SHP77 treated with DMSO at 0.1 percent for 48 hours (cell line): ENCODE measurements around the gene OR51B2.
"Not testable (repeated sequence)": the region's sequence is repeated elsewhere in the genome, so short reads cannot be mapped to it uniquely, and the experiment has no call there.

ENCODE experiments used
- DNase-seq: peaks from one replicate; lab custom pipeline; 2025; lab: John Stamatoyannopoulos, UW

The OR51B2 gene

DNA sequence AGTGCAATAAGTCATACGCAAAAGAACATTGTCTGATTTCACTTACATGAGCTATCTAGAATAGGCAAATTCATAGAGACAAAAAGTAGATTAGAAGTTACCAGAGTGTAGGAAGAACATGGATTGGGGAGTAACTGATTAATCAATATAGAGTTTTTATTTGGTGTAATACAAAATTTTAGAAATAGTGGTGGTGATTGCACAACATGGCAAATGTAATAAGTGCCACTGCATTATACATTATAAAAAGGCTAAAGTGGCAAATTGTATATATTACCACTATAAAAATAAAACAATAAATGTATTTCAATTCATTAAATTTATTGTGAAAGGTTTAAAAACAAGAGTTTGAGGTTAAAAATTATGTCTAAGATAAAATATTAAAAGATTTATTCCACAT, 13.7 kb downstream of the OR51B2 start:
- no peak for DNase-seq

DNA sequence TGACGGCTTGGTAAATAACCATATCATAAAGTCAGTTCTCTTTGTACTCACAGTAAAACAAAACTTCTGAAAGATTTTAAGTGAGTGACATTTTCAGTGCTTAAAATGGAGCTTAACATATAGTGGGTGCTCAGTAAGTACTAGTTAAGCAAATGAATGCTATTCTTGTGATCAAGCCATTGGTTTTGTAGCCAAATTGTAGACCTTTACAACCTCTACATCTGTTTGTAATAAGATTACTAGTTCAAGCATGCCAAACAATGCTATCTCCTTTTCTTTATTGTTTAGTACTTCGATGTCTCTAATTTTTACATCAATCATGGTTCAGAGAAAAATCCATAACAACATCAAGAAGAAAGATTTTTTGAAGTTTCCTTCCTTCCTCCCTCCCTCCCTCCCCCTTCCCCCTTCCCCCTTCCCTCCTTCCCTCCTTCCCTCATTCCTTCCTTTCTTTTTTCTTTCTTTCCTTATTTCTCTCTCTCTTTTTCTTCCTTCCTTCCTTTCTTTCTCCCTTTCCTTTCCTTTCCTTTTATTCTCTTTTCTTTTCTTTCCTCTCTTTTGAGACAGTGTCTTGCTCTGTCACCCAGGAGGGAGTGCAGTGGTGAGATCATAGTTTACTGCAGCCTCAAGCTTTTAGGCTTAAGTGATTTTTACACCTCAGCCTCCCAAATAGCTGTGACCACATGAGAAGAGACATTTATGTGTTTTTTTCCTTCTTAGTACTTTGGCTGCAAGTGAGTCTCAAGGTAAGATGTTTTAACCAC, 16.7 kb downstream of the OR51B2 start:
- DNase-seq, result no peak

GRCh38 chr11:5304046-5304445, 20.1 kb downstream of the OR51B2 start:
- DNase-seq, result no peak

- DNase-seq, result no peak
These were observed 20.5 kb downstream of the OR51B2 start for GRCh38 chr11:5303626-5304025.

GRCh38 chr11:5301846-5302245, 22.3 kb downstream of the OR51B2 start, which contains the start of gene OR51B4:
Gene OR51B4 (minus strand): TSS chr11:5301946. CDS start chr11:5301946, 0 bp downstream.
- DNase-seq, result no peak

- DNase-seq, result no peak
These were observed 23.8 kb downstream of the OR51B2 start for GRCh38 chr11:5300251-5300650.

DNA sequence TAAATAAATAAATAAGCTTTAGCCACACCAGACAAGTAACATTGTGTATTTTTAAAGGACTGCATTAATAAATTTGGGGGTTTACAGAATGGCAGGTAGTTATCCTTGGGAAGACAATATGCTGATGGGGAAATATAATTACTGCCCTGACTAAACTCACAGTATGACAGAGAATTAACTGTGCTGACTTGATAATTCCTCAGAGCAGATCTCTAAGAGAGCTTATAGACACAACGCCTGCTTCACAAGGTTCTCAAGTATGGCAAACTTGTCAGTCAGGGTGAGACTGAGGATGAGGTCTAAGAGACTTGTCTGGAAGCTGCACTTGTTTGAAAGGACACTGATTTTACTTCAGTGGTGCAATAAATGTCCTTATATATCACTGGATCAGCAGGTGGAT, 25.6 kb downstream of the OR51B2 start:
- DNase-seq, result no peak

GRCh38 chr11:5297721-5298323, 26.3 kb downstream of the OR51B2 start:
- DNase-seq, result no peak

DNA sequence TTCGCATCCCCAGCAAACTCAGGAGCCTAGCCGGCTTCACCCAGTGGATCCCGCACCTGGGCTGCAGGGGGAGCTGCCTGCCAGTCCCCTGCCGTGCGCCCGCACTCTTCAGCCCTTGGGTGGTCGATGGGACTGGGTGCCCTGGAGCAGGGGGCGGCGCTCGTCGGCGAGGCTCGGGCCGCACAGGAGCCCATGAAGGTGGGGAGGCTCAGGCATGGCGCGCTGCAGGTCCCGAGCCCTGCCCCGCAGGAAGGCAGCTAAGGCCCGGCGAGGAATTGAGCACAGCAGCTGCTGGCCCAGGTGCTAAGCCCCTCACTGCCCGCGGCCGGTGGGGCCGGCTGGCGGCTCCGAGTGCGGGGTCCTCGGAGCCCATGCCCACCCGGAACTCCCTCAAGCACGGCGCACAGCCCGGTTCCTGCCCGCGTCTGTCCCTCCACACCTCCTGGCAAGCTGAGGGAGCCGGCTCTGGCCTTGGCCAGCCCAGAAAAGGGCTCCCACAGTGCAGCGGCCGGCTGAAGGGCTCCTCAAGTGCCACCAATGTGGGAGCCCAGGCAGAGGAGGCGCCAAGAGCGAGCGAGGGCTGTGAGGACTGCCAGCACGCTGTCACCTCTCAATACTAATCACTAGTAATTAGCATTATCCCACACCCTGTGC, 29.6 kb downstream of the OR51B2 start:
- not testable (repeated sequence) for DNase-seq

GRCh38 chr11:5293028-5293427, 31.1 kb downstream of the OR51B2 start:
- no peak for DNase-seq

DNA sequence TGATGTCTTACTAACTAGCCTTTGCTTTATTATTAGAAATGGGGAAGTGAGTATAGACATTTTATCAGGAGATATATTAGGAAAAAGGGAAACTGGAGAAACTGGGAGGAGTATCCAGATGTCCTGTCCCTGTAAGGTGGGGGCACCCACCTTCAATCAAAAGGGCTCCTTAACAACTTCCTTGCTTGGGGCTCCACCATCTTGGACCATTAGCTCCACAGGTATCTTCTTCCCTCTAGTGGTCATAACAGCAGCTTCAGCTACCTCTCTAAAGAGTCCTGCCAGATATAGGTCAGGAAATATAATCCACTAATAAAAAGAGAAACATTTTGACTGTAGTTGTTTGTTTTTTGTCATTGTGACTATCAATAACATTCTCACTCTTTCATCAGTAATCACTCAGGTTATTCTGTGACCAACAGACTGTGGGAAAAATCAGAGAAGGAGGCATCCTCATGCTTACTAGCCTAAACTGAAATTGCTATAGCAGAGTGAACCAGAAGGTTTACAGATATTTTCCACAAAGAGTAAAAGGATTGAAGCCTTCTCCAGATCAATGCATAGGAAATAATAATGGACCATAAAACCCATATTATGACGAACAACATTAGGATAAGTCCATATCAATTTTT, 32.8 kb downstream of the OR51B2 start:
- DNase-seq, result no peak

DNA sequence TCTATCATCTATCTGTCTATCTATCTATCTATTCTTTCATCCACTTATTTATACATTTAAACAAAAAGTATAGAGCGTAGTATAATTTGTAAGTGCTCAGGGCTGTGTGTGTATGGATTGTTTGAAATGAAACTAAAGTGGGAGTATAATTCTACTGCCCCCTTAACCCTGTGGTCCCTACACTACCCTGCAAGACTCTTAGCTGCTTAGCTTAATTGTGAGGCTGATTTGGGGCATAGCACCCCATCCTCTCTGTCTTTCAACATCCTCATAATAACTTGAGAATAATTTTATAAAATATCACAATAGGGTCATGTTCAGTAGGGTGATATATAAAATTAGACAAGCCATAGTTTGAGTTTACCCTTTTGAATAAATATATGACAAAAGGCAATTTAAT, 34.0 kb downstream of the OR51B2 start:
- no peak for DNase-seq

- no peak for DNase-seq
These were observed 34.4 kb downstream of the OR51B2 start for GRCh38 chr11:5289696-5290095.

DNA sequence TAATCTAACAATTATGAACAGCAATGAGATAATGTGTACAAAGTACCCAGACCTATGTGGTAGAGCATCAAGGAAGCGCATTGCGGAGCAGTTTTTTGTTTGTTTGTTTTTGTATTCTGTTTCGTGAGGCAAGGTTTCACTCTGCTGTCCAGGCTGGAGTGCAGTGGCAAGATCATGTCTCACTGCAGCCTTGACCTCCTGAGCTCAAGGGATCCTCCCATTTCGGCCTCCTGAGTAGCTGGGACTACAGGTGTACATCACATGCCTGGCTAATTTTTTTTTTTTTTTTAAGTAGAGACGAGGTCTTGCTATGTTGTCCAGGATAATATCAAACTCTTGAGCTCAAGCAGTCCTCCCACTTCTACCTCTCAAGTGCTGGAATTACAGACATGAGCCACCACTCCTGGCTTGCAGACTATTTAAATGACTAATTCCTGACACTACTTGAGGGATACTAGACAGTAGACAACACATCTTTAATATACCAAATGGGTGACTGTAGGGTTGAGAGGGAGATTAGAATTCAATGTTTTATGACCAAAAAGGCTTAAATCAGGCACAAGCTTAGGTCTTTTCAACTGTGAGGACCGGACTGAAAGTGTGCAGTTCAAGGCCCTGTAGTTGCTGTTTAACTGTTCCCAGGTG, 35.1 kb downstream of the OR51B2 start:
- no peak for DNase-seq

- DNase-seq, result no peak
These were observed 35.8 kb downstream of the OR51B2 start for GRCh38 chr11:5288108-5288905.

DNA sequence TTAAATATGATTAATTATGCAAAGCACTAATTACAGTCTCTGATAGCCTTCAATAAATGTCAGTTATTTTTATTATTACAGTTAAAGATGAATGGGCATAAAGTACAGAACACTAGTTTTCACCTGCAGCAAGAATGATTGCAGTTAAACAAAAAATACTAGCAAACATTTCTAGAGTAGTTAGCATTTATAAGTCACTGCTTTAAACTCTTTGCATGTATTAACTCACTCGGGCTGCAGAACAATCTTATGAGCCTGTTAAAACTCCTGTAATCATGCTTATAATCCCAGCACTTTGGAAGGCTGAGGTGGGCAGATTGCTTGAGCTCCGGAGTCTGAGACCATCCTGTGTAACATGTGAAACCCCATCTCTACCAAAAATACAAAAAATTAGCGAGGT, 37.2 kb downstream of the OR51B2 start:
- no peak for DNase-seq

DNA sequence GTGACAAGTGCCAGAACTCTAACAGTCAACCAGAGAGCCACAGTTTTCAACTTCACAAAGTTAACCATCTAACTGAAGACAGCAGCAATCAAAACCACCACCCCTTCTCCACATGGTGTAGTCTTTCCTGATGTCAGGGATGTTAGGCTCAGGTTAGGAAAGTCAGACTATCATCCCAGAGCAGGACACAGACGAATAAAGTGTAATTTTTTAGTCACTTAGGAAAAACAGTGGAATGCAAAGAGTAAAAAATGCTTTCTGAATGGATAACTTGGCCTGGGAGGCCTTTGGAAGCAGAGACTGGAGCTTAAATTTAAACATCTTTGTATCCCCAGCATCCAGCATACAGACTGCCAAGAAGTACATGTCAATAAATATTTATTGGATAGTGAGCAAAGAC, 37.7 kb downstream of the OR51B2 start:
- no peak for DNase-seq

GRCh38 chr11:5285703-5286340, 38.3 kb downstream of the OR51B2 start:
- no peak for DNase-seq

GRCh38 chr11:5284637-5285036, 39.5 kb downstream of the OR51B2 start:
- no peak for DNase-seq

DNA sequence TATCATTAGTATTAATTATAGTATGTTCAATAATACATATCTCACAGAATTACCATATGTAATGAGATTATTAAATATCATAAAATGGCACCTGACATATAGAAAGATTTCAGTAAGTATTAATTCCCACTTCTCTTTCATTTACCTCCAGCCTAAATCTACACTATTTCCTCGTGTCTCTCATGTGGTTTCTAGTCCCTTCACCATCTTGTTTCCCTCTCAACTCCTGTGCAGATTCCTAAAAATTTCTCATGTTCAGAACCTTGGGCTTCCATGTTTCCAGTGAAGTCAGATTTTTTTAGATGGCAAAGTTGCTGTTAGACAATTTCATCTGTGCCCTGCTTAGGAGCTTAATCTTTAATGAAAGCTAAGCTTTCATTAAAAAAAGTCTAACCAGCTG, 40.2 kb downstream of the OR51B2 start:
- DNase-seq, result no peak

DNA sequence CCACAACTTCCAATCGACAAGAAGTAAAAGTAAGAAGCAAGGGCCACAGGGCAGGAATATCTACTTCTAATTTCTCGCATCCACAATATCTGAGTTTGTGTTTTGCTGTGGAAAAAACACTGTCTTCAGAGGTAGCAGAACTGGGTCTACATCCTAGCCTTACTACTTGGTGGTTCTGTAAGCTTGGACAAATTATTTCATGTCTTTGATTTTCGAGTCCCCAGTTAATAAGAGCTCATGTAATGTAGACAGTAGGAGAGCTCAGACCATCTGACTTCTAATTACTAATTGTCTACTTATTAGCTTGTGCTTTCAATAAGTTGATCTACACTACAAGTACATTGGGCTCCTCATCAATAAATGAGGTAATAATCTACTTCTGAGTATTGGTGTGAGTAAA, 41.0 kb downstream of the OR51B2 start:
- DNase-seq, result no peak
